ENCODE results near the gene RFX4.

DNA sequence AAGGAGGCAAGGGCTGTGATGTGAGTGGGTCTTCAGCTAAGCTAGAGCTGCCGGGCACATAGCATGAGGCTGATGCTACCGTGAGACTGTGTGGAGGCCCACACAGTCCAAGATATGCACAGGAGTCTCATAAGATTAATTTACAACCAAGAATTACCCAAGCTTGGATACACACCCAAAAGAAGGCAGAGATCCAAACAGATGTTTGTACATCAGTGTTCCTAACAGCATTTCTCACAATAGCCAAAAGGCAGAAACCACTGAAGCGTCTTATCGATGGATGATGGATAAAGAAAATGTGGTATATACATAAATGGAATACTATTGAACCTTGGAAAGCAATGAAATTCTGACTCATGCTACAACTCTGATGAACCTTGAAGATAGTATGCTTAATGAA lies 150.9 kb downstream of the RFX4 start:
- TF ChIP-seq, protein P1, sequence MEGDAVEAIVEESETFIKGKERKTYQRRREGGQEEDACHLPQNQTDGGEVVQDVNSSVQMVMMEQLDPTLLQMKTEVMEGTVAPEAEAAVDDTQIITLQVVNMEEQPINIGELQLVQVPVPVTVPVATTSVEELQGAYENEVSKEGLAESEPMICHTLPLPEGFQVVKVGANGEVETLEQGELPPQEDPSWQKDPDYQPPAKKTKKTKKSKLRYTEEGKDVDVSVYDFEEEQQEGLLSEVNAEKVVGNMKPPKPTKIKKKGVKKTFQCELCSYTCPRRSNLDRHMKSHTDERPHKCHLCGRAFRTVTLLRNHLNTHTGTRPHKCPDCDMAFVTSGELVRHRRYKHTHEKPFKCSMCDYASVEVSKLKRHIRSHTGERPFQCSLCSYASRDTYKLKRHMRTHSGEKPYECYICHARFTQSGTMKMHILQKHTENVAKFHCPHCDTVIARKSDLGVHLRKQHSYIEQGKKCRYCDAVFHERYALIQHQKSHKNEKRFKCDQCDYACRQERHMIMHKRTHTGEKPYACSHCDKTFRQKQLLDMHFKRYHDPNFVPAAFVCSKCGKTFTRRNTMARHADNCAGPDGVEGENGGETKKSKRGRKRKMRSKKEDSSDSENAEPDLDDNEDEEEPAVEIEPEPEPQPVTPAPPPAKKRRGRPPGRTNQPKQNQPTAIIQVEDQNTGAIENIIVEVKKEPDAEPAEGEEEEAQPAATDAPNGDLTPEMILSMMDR (optimal IDR thresholded peaks at IDR 0.05 in 1 of 3, IDR thresholded peaks at IDR 0.05 in 1 of 3, conservative IDR thresholded peaks at IDR 0.05 in 1 of 3; ENCODE audit: extremely low read depth in 1 of 3, insufficient read depth in 2 of 3, low read length in 3 of 3) = no peak
- TF ChIP-seq EZH2 (IDR thresholded peaks at IDR 0.05; ENCODE audit: low read length) = no peak

Measured in keratinocyte (primary cell).